Astrocyte (in vitro differentiated cells and primary cell): ENCODE data around the gene NUP62. TPM values are rescaled to one million over a fixed set of nuclear protein-coding genes. Genes with fewer than 3 reads are reported as not detected.

Experiments
- DNase-seq: peaks from one replicate; pipeline ENCODE4 v3.0.0-alpha.2; 2010; ENCODE audit warnings: low read depth
- FAIRE-seq: peaks from 2 replicates; lab custom pipeline; 2011; peaks lifted over from hg19 to GRCh38; lab: Jason Lieb, UNC
- H2AFZ ChIP-seq: 2 replicates; pipeline ENCODE4 v1.6.0; 2012; ENCODE audit warnings: low read depth, low read length, inconsistent platforms
- H3K27ac ChIP-seq: 2 replicates; pipeline ENCODE4 v1.5.1; 2011; ENCODE audit warnings: low read depth, low read length, inconsistent platforms
- H3K27me3 ChIP-seq: 2 replicates; pipeline ENCODE4 v1.6.0; 2011; ENCODE audit warnings: low read length, inconsistent platforms; ENCODE audit not compliant: insufficient read depth
- H3K36me3 ChIP-seq: 2 replicates; pipeline ENCODE4 v1.5.1; 2011; ENCODE audit warnings: low read length, inconsistent platforms; ENCODE audit not compliant: insufficient read depth
- H3K4me1 ChIP-seq: 2 replicates; pipeline ENCODE4 v1.5.1; 2011; ENCODE audit warnings: low read length, inconsistent platforms; ENCODE audit not compliant: insufficient read depth
- H3K4me2 ChIP-seq: 2 replicates; pipeline ENCODE4 v1.6.0; 2012; ENCODE audit warnings: low read length, inconsistent platforms
- H3K4me3 ChIP-seq: 2 replicates; pipeline ENCODE4 v1.5.1; 2011; ENCODE audit warnings: low read depth, mild to moderate bottlenecking, low read length, inconsistent platforms; ENCODE audit not compliant: insufficient read depth
- H3K79me2 ChIP-seq: 2 replicates; pipeline ENCODE4 v1.6.0; 2012; ENCODE audit warnings: mild to moderate bottlenecking, low read length, inconsistent platforms; ENCODE audit not compliant: insufficient read depth
- H3K9ac ChIP-seq: 2 replicates; pipeline ENCODE4 v1.6.0; 2012; ENCODE audit warnings: mild to moderate bottlenecking, low read length, inconsistent platforms
- H3K9me3 ChIP-seq: 2 replicates; pipeline ENCODE4 v1.5.1; 2012; ENCODE audit warnings: low read depth, mild to moderate bottlenecking, low read length, inconsistent platforms; ENCODE audit not compliant: insufficient read depth
- H4K20me1 ChIP-seq: 2 replicates; pipeline ENCODE4 v1.6.0; 2012; ENCODE audit warnings: low read length, inconsistent platforms; ENCODE audit not compliant: insufficient read depth
- H3K27ac Mint-ChIP-seq: one replicate; pipeline ENCODE4 v1.8.0; 2021; ENCODE audit warnings: mild to moderate bottlenecking, mixed read lengths; ENCODE audit not compliant: unreplicated experiment
- H3K27me3 Mint-ChIP-seq: one replicate; pipeline ENCODE4 v1.8.0; 2021; ENCODE audit warnings: low read depth, mixed read lengths; ENCODE audit not compliant: unreplicated experiment
- H3K36me3 Mint-ChIP-seq: one replicate; pipeline ENCODE4 v1.8.0; 2021; ENCODE audit warnings: low read depth, mixed read lengths; ENCODE audit not compliant: unreplicated experiment
- H3K4me1 Mint-ChIP-seq: one replicate; pipeline ENCODE4 v1.8.0; 2021; ENCODE audit warnings: low read depth, mixed read lengths; ENCODE audit not compliant: unreplicated experiment
- H3K4me3 Mint-ChIP-seq: one replicate; pipeline ENCODE4 v1.8.0; 2021; ENCODE audit warnings: mild to moderate bottlenecking, moderate library complexity, mixed read lengths; ENCODE audit not compliant: unreplicated experiment
- H3K9me3 Mint-ChIP-seq: one replicate; pipeline ENCODE4 v1.8.0; 2021; ENCODE audit warnings: mild to moderate bottlenecking, mixed read lengths; ENCODE audit not compliant: unreplicated experiment
- EZH2 ChIP-seq: IDR thresholded peaks from 2 replicates; pipeline ENCODE4 v1.6.1; 2012; ENCODE audit warnings: mild to moderate bottlenecking, low read length, inconsistent platforms; ENCODE audit not compliant: insufficient read depth
- total RNA-seq: library from RNA; stranded (reverse); gene quantifications from 2 replicates; pipeline ENCODE4 v1.2.1, GENCODE V29; 2021
- TF ChIP-seq, protein P1 (sequence below): IDR thresholded peaks from 2 replicates; pipeline ENCODE4 v1.5.1; 2011; ENCODE audit warnings: low read depth, mild to moderate bottlenecking, inconsistent platforms, low read length, moderate library complexity; ENCODE audit not compliant: insufficient read depth

NUP62 gene
- total RNA-seq, 1 donor from 2014 or later = 49.5 TPM

DNA sequence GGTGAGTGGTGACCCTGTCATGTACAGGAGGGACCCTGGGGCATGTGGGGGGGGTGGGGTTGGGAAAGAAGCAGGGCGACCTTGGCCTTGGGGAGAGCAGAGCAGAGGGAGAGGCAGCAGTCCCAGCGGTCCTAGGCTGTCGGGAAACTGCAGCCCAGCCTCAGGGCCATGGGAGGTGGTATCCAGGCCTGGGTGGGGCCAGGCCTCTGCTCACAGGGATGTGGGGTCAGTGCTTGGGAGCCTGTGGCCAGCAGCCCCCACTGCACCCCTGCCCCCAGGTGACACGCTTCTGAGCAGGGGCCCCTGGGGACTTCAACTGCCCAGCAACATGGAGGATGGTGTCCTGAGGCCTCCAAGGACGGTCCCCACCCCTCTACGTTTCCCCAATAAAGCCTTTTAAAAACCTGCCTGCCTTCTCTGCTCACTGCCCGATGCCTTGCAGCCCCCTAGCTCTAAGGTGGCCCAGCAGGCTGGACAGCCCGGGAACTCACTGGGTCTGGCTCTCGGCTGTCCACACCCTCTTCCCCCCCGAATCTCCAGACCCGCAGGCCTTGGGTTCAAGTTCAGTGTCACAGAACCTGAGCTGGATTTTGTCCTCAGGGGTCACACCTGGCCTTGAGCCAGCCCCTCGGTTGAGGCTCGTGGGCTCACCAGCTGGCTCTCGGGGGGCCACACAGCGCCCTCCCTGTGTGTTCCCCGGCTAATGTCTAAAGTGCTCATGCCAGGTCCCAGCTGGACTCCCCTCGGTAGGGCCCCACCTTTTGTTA, 68.8 kb downstream of the NUP62 start:
- Histone ChIP-seq H3K4me3 (no peak overlapping the region), H3K36me3 (peaks cover 16% of the 10 kb centered on the region), H3K27ac (peak overlapping the region; percentile 63), H3K4me1 (peaks cover 36% of the 10 kb centered on the region), H3K9ac (peak overlapping the region; percentile 6), H3K79me2 (peaks cover 46% of the 10 kb centered on the region), H3K4me2 (no peak overlapping the region), H3K27me3 (no peaks in the 10 kb centered on the region), H2AFZ (no peak overlapping the region), H4K20me1 (peaks cover 73% of the 10 kb centered on the region), H3K9me3 (no peaks in the 10 kb centered on the region)
- no peak overlapping the region for H3K27ac Mint-ChIP-seq
- FAIRE-seq (no peak), DNase-seq (no peak)
- H3K4me3 Mint-ChIP-seq = no peak overlapping the region
- no peaks in the 10 kb centered on the region for H3K27me3 Mint-ChIP-seq
- TF ChIP-seq, protein P1, sequence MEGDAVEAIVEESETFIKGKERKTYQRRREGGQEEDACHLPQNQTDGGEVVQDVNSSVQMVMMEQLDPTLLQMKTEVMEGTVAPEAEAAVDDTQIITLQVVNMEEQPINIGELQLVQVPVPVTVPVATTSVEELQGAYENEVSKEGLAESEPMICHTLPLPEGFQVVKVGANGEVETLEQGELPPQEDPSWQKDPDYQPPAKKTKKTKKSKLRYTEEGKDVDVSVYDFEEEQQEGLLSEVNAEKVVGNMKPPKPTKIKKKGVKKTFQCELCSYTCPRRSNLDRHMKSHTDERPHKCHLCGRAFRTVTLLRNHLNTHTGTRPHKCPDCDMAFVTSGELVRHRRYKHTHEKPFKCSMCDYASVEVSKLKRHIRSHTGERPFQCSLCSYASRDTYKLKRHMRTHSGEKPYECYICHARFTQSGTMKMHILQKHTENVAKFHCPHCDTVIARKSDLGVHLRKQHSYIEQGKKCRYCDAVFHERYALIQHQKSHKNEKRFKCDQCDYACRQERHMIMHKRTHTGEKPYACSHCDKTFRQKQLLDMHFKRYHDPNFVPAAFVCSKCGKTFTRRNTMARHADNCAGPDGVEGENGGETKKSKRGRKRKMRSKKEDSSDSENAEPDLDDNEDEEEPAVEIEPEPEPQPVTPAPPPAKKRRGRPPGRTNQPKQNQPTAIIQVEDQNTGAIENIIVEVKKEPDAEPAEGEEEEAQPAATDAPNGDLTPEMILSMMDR = no peak
- TF ChIP-seq EZH2 = no peak
- peaks cover 9% of the 10 kb centered on the region for H3K4me1 Mint-ChIP-seq
- peaks cover 16% of the 10 kb centered on the region for H3K36me3 Mint-ChIP-seq
- H3K9me3 Mint-ChIP-seq = no peaks in the 10 kb centered on the region

DNA sequence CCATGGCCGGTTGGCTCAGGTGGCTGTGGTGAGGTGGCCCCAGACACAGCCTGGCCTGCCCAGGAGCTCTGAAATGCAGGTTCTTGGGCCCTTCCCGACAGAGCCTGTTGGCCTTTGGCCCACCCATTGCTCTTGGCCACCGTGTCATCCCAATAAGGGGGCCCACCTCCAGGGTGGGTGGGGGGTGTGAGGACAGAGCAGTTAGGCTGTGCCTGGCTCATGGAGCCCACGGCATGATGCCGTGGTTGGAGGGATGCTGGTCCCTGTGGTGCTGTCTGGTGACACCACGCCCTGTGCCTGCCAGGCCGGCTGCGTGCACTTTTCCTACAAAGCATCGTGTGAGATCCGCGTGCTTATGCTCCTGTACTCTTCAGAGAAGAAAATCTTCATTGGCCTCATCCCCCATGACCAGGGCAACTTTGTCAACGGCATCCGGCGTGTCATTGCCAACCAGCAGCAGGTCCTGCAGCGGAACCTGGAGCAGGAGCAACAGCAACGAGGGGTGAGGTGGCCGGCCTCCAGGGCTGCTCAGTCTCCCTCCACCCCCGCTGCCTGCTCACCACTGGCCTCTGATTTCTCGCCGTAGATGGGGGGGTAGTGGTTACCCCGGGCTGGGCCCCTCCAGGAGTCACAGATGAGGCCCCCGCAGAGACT, 69.5 kb downstream of the NUP62 start:
- peaks cover 9% of the 10 kb centered on the region for H3K4me1 Mint-ChIP-seq
- Histone ChIP-seq H3K4me3 (no peak overlapping the region), H4K20me1 (peaks cover 75% of the 10 kb centered on the region), H3K4me1 (peaks cover 31% of the 10 kb centered on the region), H3K27me3 (no peaks in the 10 kb centered on the region), H3K79me2 (peaks cover 46% of the 10 kb centered on the region), H3K9ac (peak overlapping the region; percentile 33), H3K27ac (peak overlapping the region; percentile 63), H3K4me2 (peak overlapping the region; percentile 65), H2AFZ (no peak overlapping the region), H3K9me3 (no peaks in the 10 kb centered on the region), H3K36me3 (peaks cover 16% of the 10 kb centered on the region)
- peaks cover 11% of the 10 kb centered on the region for H3K36me3 Mint-ChIP-seq
- H3K9me3 Mint-ChIP-seq = no peaks in the 10 kb centered on the region
- TF ChIP-seq EZH2 = no peak
- TF ChIP-seq, protein P1 = no peak
- FAIRE-seq (no peak), DNase-seq (no peak)
- no peak overlapping the region for H3K27ac Mint-ChIP-seq
- no peak overlapping the region for H3K4me3 Mint-ChIP-seq
- no peaks in the 10 kb centered on the region for H3K27me3 Mint-ChIP-seq
